DND-41 (cell line): ENCODE data around the gene UFC1.

Experiments used
- ATAC-seq: fragments of 200-7000 bp; cut with Tn5 transposase; 3 replicates; pipeline ENCODE4 v1.9.1; 2021; ENCODE audit warnings: low read depth; ENCODE audit not compliant: insufficient read depth
- DNase-seq: peaks from one replicate; pipeline ENCODE4 v3.0.0-alpha.2; 2020
- H2AFZ ChIP-seq: 2 replicates; pipeline ENCODE4 v1.6.0; 2012; ENCODE audit warnings: low read depth, low read length
- H3K27ac ChIP-seq: 2 replicates; pipeline ENCODE4 v1.5.1; 2012; ENCODE audit warnings: low read length, inconsistent platforms
- H3K27me3 ChIP-seq: fragments of 200-600 bp; sonication (generic); 2 replicates; pipeline ENCODE4 v1.6.0; 2012; ENCODE audit warnings: low read length, mild to moderate bottlenecking, inconsistent platforms; ENCODE audit not compliant: insufficient read depth, poor library complexity
- H3K36me3 ChIP-seq: 2 replicates; pipeline ENCODE4 v1.5.1; 2012; ENCODE audit warnings: low read length, inconsistent platforms; ENCODE audit not compliant: insufficient read depth
- H3K4me1 ChIP-seq: 2 replicates; pipeline ENCODE4 v1.5.1; 2012; ENCODE audit warnings: mild to moderate bottlenecking, low read length; ENCODE audit not compliant: insufficient read depth
- H3K4me2 ChIP-seq: 2 replicates; pipeline ENCODE4 v1.6.0; 2012; ENCODE audit warnings: mild to moderate bottlenecking, moderate library complexity, low read length, inconsistent platforms; ENCODE audit not compliant: insufficient read depth
- H3K4me3 ChIP-seq, 2 experiments: fragments of 200-600 bp in 1 of 2; shearing (Covaris generic) in 1 of 2; 2 replicates each; pipeline ENCODE4 v1.5.1; 2012 to 2016; ENCODE audit warnings: inconsistent platforms in 2 of 2, low read length in 2 of 2, mild to moderate bottlenecking in 2 of 2, low read depth in 1 of 2, moderate library complexity in 1 of 2
- H3K79me2 ChIP-seq: 2 replicates; pipeline ENCODE4 v1.6.0; 2012; ENCODE audit warnings: low read length, inconsistent platforms; ENCODE audit not compliant: insufficient read depth
- H3K9ac ChIP-seq: 2 replicates; pipeline ENCODE4 v1.6.0; 2012; ENCODE audit warnings: low read depth, mild to moderate bottlenecking, inconsistent platforms, low read length, moderate library complexity
- H3K9me3 ChIP-seq: 2 replicates; pipeline ENCODE4 v1.5.1; 2012; ENCODE audit warnings: low read length, moderate library complexity, mild to moderate bottlenecking, inconsistent platforms; ENCODE audit not compliant: insufficient read depth, severe bottlenecking
- H4K20me1 ChIP-seq: 2 replicates; pipeline ENCODE4 v1.6.0; 2012; ENCODE audit warnings: low read length; ENCODE audit not compliant: insufficient read depth
- EZH2 ChIP-seq: IDR thresholded peaks from 3 replicates; pipeline ENCODE4 v1.6.1; 2012; ENCODE audit warnings: borderline replicate concordance, low read depth, mild to moderate bottlenecking, moderate library complexity, low read length, inconsistent platforms; ENCODE audit not compliant: severe bottlenecking
- TF ChIP-seq, protein P1 (sequence below): IDR thresholded peaks from 2 replicates; pipeline ENCODE4 v1.5.1; 2012; ENCODE audit warnings: borderline replicate concordance, low read length, moderate library complexity, mild to moderate bottlenecking; ENCODE audit not compliant: poor library complexity, severe bottlenecking; ENCODE audit errors: extremely low read depth

UFC1 gene

GRCh38 chr1:161166669-161167548, 13.1 kb downstream of the UFC1 start:
- TF ChIP-seq, protein P1, sequence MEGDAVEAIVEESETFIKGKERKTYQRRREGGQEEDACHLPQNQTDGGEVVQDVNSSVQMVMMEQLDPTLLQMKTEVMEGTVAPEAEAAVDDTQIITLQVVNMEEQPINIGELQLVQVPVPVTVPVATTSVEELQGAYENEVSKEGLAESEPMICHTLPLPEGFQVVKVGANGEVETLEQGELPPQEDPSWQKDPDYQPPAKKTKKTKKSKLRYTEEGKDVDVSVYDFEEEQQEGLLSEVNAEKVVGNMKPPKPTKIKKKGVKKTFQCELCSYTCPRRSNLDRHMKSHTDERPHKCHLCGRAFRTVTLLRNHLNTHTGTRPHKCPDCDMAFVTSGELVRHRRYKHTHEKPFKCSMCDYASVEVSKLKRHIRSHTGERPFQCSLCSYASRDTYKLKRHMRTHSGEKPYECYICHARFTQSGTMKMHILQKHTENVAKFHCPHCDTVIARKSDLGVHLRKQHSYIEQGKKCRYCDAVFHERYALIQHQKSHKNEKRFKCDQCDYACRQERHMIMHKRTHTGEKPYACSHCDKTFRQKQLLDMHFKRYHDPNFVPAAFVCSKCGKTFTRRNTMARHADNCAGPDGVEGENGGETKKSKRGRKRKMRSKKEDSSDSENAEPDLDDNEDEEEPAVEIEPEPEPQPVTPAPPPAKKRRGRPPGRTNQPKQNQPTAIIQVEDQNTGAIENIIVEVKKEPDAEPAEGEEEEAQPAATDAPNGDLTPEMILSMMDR: peak; percentile 5
- TF ChIP-seq EZH2: no peak
- Histone ChIP-seq H3K9me3 (no peaks in the 10 kb centered on the region), H3K27ac (peak overlapping the region; percentile 66), H4K20me1 (no peaks in the 10 kb centered on the region), H3K4me1 (peaks cover 55% of the 10 kb centered on the region), H3K27me3 (no peaks in the 10 kb centered on the region), H2AFZ (peak overlapping the region; percentile 96), H3K9ac (peak overlapping the region; percentile 90), H3K36me3 (peaks cover 59% of the 10 kb centered on the region), H3K79me2 (peaks cover 9% of the 10 kb centered on the region), H3K4me2 (peak overlapping the region; percentile 100), H3K4me3 (peak overlapping the region; percentile 79 to 92)
- no peak for DNase-seq
- ATAC-seq: no peak

DNA sequence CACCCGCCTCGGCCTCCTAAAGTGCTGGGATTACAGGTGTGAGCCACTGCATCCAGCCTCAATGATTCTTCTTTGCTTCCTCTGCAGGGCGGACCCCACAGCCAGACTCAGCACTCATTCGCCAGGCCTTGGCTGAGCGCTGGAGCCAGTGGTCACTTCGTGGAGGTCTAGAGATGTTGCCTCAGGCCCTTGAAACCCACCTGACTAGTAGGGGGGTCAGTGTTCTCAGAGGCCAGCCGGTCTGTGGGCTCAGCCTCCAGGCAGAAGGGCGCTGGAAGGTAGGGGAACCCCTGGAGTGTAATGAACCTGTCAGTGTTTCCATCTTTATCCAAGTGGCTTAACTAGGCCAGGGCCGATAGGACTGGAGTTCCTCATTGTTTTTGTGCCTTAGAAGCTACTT, 15.1 kb downstream of the UFC1 start:
- peaks cover 59% of the 10 kb centered on the region for H3K36me3 ChIP-seq
- no peak for ATAC-seq
- H3K9ac ChIP-seq: no peak overlapping the region
- no peaks in the 10 kb centered on the region for H3K9me3 ChIP-seq
- H2AFZ ChIP-seq: no peak overlapping the region
- no peak overlapping the region for H3K4me2 ChIP-seq
- H4K20me1 ChIP-seq: no peaks in the 10 kb centered on the region
- H3K4me3 ChIP-seq: no peak overlapping the region
- TF ChIP-seq, protein P1: no peak
- TF ChIP-seq EZH2: no peak
- no peaks in the 10 kb centered on the region for H3K27me3 ChIP-seq
- H3K79me2 ChIP-seq: peaks cover 9% of the 10 kb centered on the region
- no peak overlapping the region for H3K27ac ChIP-seq
- DNase-seq: no peak
- peaks cover 40% of the 10 kb centered on the region for H3K4me1 ChIP-seq

DNA sequence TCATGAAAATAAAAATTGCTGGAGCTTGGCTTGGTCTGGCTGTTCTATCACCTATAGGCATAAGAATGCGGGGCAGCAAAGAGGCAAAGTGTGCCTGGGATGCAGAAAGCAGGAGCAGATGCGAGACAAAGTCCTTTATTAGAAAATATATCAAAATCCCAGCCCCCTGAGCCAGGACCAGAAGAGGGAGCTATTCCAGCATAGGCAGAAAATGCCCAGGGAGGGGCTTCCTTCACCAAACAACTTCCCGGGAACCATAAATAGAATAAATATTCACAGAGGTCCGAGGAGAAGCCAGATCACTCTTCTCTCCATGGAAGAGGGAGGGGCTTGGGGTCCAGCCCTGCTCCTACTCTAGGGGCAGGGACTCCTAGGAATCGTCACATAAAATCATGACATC, 17.4 kb downstream of the UFC1 start:
- DNase-seq (no peak), ATAC-seq (no peak)
- no peak for TF ChIP-seq EZH2
- TF ChIP-seq, protein P1: peak; percentile 24
- Histone ChIP-seq H3K36me3 (peaks cover 63% of the 10 kb centered on the region), H3K9me3 (no peaks in the 10 kb centered on the region), H3K27me3 (no peaks in the 10 kb centered on the region), H4K20me1 (no peaks in the 10 kb centered on the region), H3K4me2 (no peak overlapping the region), H3K9ac (no peak overlapping the region), H2AFZ (no peak overlapping the region), H3K27ac (no peak overlapping the region), H3K4me3 (no peak overlapping the region), H3K4me1 (peaks cover 33% of the 10 kb centered on the region), H3K79me2 (peaks cover 17% of the 10 kb centered on the region)
